ENCODE measurements around the gene CES1. TPM values are rescaled to one million over a fixed set of nuclear protein-coding genes. Genes with fewer than 3 reads are reported as not detected.

The CES1 gene
- 1.5 and 2.0 TPM in 2 replicates for polyA plus RNA-seq (2013)

- Histone ChIP-seq H3K79me2 (ENCODE audit: control insufficient read depth, insufficient read depth, low read length, poor library complexity) (no peaks in the 10 kb centered on the region), H2AK5ac (ENCODE audit: low read length) (no peak within 1 kb of the TSS), H3K27ac (ENCODE audit: low read depth, low read length) (no peak within 1 kb of the TSS), H3K36me3 (ENCODE audit: control insufficient read depth in 1 of 2, insufficient read depth in 2 of 2, low read length in 2 of 2) (no peaks in the 10 kb centered on the region), H4K12ac (ENCODE audit: low read depth, low read length) (no peak within 1 kb of the TSS), H4K91ac (ENCODE audit: low read depth, low read length) (no peak within 1 kb of the TSS), H3K14ac (ENCODE audit: low read length) (no peak within 1 kb of the TSS), H3K4me3 (ENCODE audit: low read depth, low read length) (no peak within 1 kb of the TSS), H3K9ac (ENCODE audit: low read length) (no peak within 1 kb of the TSS), H3K9me3 (ENCODE audit: insufficient read depth, low read depth, low read length) (no peaks in the 10 kb centered on the region), H3K27me3 (ENCODE audit: insufficient read depth, low read length) (no peaks in the 10 kb centered on the region), H3K79me1 (ENCODE audit: low read length) (no peaks in the 10 kb centered on the region), H3K4me1 (ENCODE audit: control insufficient read depth in 1 of 2, insufficient read depth in 2 of 2, low read length in 2 of 2) (peaks cover 1 to 4% of the 10 kb centered on the region in 2 experiments), H3K4me2 (ENCODE audit: low read length) (no peak within 1 kb of the TSS), H2BK5ac (ENCODE audit: low read depth, low read length, poor library complexity) (no peak within 1 kb of the TSS), H2BK12ac (ENCODE audit: low read length) (no peak within 1 kb of the TSS), H3K4ac (ENCODE audit: low read depth, low read length) (no peak within 1 kb of the TSS), H3K23ac (ENCODE audit: low read length) (no peak within 1 kb of the TSS), H3K18ac (ENCODE audit: low read length) (no peak within 1 kb of the TSS), H2BK120ac (ENCODE audit: insufficient read depth, low read length, poor library complexity) (no peak within 1 kb of the TSS), H4K8ac (ENCODE audit: low read depth, low read length) (no peak within 1 kb of the TSS), H2AFZ (ENCODE audit: insufficient read depth, low read length, poor library complexity) (no peak within 1 kb of the TSS)
- DNase-seq, result no peak
- no CpG with 5 or more reads among the region's 30 CpGs for WGBS (ENCODE audit: extremely low coverage, insufficient coverage, insufficient read length)
Measured at GRCh38 chr16:55832773-55833691, at the start of gene CES1. CES1 (minus strand) TSS chr16:55833096; CDS start chr16:55833055, 41 bp downstream.

- no peaks in the 10 kb centered on the region for H3K79me1 ChIP-seq (ENCODE audit: low read length)
- H2AK5ac ChIP-seq (ENCODE audit: low read length), result no peak overlapping the region
- no peak overlapping the region for H4K91ac ChIP-seq (ENCODE audit: low read depth, low read length)
- no peak overlapping the region for H4K8ac ChIP-seq (ENCODE audit: low read depth, low read length)
- no peak for DNase-seq
- no peaks in the 10 kb centered on the region for H3K36me3 ChIP-seq (ENCODE audit: control insufficient read depth in 1 of 2, insufficient read depth in 2 of 2, low read length in 2 of 2)
- no peak overlapping the region for H3K23ac ChIP-seq (ENCODE audit: low read length)
- no peaks in the 10 kb centered on the region for H3K79me2 ChIP-seq (ENCODE audit: control insufficient read depth, insufficient read depth, low read length, poor library complexity)
- no peak overlapping the region for H2AFZ ChIP-seq (ENCODE audit: insufficient read depth, low read length, poor library complexity)
- no peak overlapping the region for H2BK120ac ChIP-seq (ENCODE audit: insufficient read depth, low read length, poor library complexity)
- H3K14ac ChIP-seq (ENCODE audit: low read length), result no peak overlapping the region
- no peak overlapping the region for H3K18ac ChIP-seq (ENCODE audit: low read length)
- H3K9ac ChIP-seq (ENCODE audit: low read length), result no peak overlapping the region
- no CpG with 5 or more reads among the region's 4 CpGs for WGBS (ENCODE audit: extremely low coverage, insufficient coverage, insufficient read length)
- no peak overlapping the region for H2BK12ac ChIP-seq (ENCODE audit: low read length)
- peaks cover 7% of the 10 kb centered on the region for H3K9me3 ChIP-seq (ENCODE audit: insufficient read depth, low read depth, low read length)
- no peak overlapping the region for H2BK5ac ChIP-seq (ENCODE audit: low read depth, low read length, poor library complexity)
- H3K4me3 ChIP-seq (ENCODE audit: low read depth, low read length), result no peak overlapping the region
- no peak overlapping the region for H3K27ac ChIP-seq (ENCODE audit: low read depth, low read length)
- H4K12ac ChIP-seq (ENCODE audit: low read depth, low read length), result no peak overlapping the region
- H3K4ac ChIP-seq (ENCODE audit: low read depth, low read length), result no peak overlapping the region
- no peak overlapping the region for H3K4me2 ChIP-seq (ENCODE audit: low read length)
- H3K4me1 ChIP-seq (ENCODE audit: control insufficient read depth in 1 of 2, insufficient read depth in 2 of 2, low read length in 2 of 2), result peaks cover 4 to 7% of the 10 kb centered on the region in 2 experiments
- H3K27me3 ChIP-seq (ENCODE audit: insufficient read depth, low read length), result no peaks in the 10 kb centered on the region
Measured at GRCh38 chr16:55876854-55877253, 44.0 kb upstream of the CES1 start.

GRCh38 chr16:55875273-55875672, 42.4 kb upstream of the CES1 start, which contains the start of gene CES5A:
CES5A (minus strand) TSS chr16:55875373; CDS start chr16:55875221, 152 bp downstream.
- no CpG with 5 or more reads among the region's 2 CpGs for WGBS (ENCODE audit: extremely low coverage, insufficient coverage, insufficient read length)
- no peak for DNase-seq
- Histone ChIP-seq H3K27me3 (ENCODE audit: insufficient read depth, low read length) (no peaks in the 10 kb centered on the region), H2AFZ (ENCODE audit: insufficient read depth, low read length, poor library complexity) (no peak within 1 kb of the TSS), H4K8ac (ENCODE audit: low read depth, low read length) (no peak within 1 kb of the TSS), H2BK5ac (ENCODE audit: low read depth, low read length, poor library complexity) (no peak within 1 kb of the TSS), H3K4me2 (ENCODE audit: low read length) (no peak within 1 kb of the TSS), H3K9me3 (ENCODE audit: insufficient read depth, low read depth, low read length) (peaks cover 7% of the 10 kb centered on the region), H3K4me3 (ENCODE audit: low read depth, low read length) (no peak within 1 kb of the TSS), H3K9ac (ENCODE audit: low read length) (no peak within 1 kb of the TSS), H2BK12ac (ENCODE audit: low read length) (no peak within 1 kb of the TSS), H3K4ac (ENCODE audit: low read depth, low read length) (no peak within 1 kb of the TSS), H4K12ac (ENCODE audit: low read depth, low read length) (no peak within 1 kb of the TSS), H3K23ac (ENCODE audit: low read length) (no peak within 1 kb of the TSS), H4K91ac (ENCODE audit: low read depth, low read length) (no peak within 1 kb of the TSS), H2AK5ac (ENCODE audit: low read length) (no peak within 1 kb of the TSS), H3K4me1 (ENCODE audit: control insufficient read depth in 1 of 2, insufficient read depth in 2 of 2, low read length in 2 of 2) (peaks cover 4 to 7% of the 10 kb centered on the region in 2 experiments), H3K79me2 (ENCODE audit: control insufficient read depth, insufficient read depth, low read length, poor library complexity) (no peaks in the 10 kb centered on the region), H3K14ac (ENCODE audit: low read length) (no peak within 1 kb of the TSS), H3K79me1 (ENCODE audit: low read length) (no peaks in the 10 kb centered on the region), H3K27ac (ENCODE audit: low read depth, low read length) (no peak within 1 kb of the TSS), H2BK120ac (ENCODE audit: insufficient read depth, low read length, poor library complexity) (no peak within 1 kb of the TSS), H3K18ac (ENCODE audit: low read length) (no peak within 1 kb of the TSS), H3K36me3 (ENCODE audit: control insufficient read depth in 1 of 2, insufficient read depth in 2 of 2, low read length in 2 of 2) (no peaks in the 10 kb centered on the region)

GRCh38 chr16:55873122-55873521, 40.2 kb upstream of the CES1 start:
- Histone ChIP-seq H2BK12ac (ENCODE audit: low read length) (no peak overlapping the region), H3K18ac (ENCODE audit: low read length) (no peak overlapping the region), H3K27me3 (ENCODE audit: insufficient read depth, low read length) (no peaks in the 10 kb centered on the region), H4K8ac (ENCODE audit: low read depth, low read length) (no peak overlapping the region), H4K12ac (ENCODE audit: low read depth, low read length) (no peak overlapping the region), H2AK5ac (ENCODE audit: low read length) (no peak overlapping the region), H3K36me3 (ENCODE audit: control insufficient read depth in 1 of 2, insufficient read depth in 2 of 2, low read length in 2 of 2) (no peaks in the 10 kb centered on the region), H3K23ac (ENCODE audit: low read length) (no peak overlapping the region), H2AFZ (ENCODE audit: insufficient read depth, low read length, poor library complexity) (no peak overlapping the region), H4K91ac (ENCODE audit: low read depth, low read length) (no peak overlapping the region), H3K27ac (ENCODE audit: low read depth, low read length) (no peak overlapping the region), H3K4me2 (ENCODE audit: low read length) (no peak overlapping the region), H3K4me1 (ENCODE audit: control insufficient read depth in 1 of 2, insufficient read depth in 2 of 2, low read length in 2 of 2) (peaks cover 4 to 7% of the 10 kb centered on the region in 2 experiments), H3K79me2 (ENCODE audit: control insufficient read depth, insufficient read depth, low read length, poor library complexity) (no peaks in the 10 kb centered on the region), H3K14ac (ENCODE audit: low read length) (no peak overlapping the region), H3K4ac (ENCODE audit: low read depth, low read length) (no peak overlapping the region), H2BK5ac (ENCODE audit: low read depth, low read length, poor library complexity) (no peak overlapping the region), H3K9ac (ENCODE audit: low read length) (no peak overlapping the region), H3K79me1 (ENCODE audit: low read length) (no peaks in the 10 kb centered on the region), H2BK120ac (ENCODE audit: insufficient read depth, low read length, poor library complexity) (no peak overlapping the region), H3K9me3 (ENCODE audit: insufficient read depth, low read depth, low read length) (no peaks in the 10 kb centered on the region), H3K4me3 (ENCODE audit: low read depth, low read length) (no peak overlapping the region)
- WGBS (ENCODE audit: extremely low coverage, insufficient coverage, insufficient read length), result no CpG with 5 or more reads among the region's 5 CpGs
- no peak for DNase-seq
